Breast epithelium (tissue), 4 donors: Measurements from ENCODE around the gene MPHOSPH9. TPM values are rescaled to one million over a fixed set of nuclear protein-coding genes. Genes with fewer than 3 reads are reported as not detected.
A peak's percentile ranks its signal among the peaks of the same experiment; 100 is the strongest.

Experiments
- DNase-seq, 2 donors: peaks; one replicate each; pipeline ENCODE4 v3.0.0-alpha.2; 2019; ENCODE audit warnings: low spot score in 2 of 2
- H3K27ac ChIP-seq, 2 donors: fragments of 200-600 bp; sonication (generic) in 1 of 2; one replicate each; pipeline ENCODE4 v1.5.1; 2016 to 2019; ENCODE audit warnings: mild to moderate bottlenecking in 1 of 2
- H3K27me3 ChIP-seq, 2 donors: fragments of 200-600 bp; sonication (generic) in 1 of 2; one replicate each; pipeline versions ENCODE4 v1.5.1 to v1.6.0; 2017 to 2019; ENCODE audit warnings: control low read depth in 1 of 2, mild to moderate bottlenecking in 1 of 2
- H3K36me3 ChIP-seq: fragments of 200-600 bp; one replicate; pipeline ENCODE4 v1.5.1; 2019
- H3K4me1 ChIP-seq, 2 donors: fragments of 200-600 bp; sonication (generic); one replicate each; pipeline ENCODE4 v1.5.1; 2016 to 2019; ENCODE audit warnings: control low read depth in 1 of 2
- H3K4me3 ChIP-seq, 3 donors: fragments of 200-600 bp; sonication (generic); 1 replicate in 2 of 3; 2 replicates in 1 of 3; pipeline ENCODE4 v1.5.1; 2016 to 2019; ENCODE audit warnings: mild to moderate bottlenecking in 3 of 3, moderate library complexity in 2 of 3
- H3K9me3 ChIP-seq, 2 donors: fragments of 200-600 bp; sonication (generic) in 1 of 2; one replicate each; pipeline ENCODE4 v1.5.1; 2016 to 2019; ENCODE audit warnings: control low read depth in 1 of 2
- POLR2A ChIP-seq: fragments of 450-650 bp; IDR thresholded peaks from one replicate; pipeline ENCODE4 v1.6.1; 2016; ENCODE audit warnings: antibody characterized with exemption, mild to moderate bottlenecking, moderate library complexity
- POLR2AphosphoS5 ChIP-seq, 3 donors: sonication (generic); formaldehyde crosslinking; IDR thresholded peaks; one replicate each; pipeline ENCODE4 v1.6.1; 2017; ENCODE audit warnings: antibody characterized with exemption in 3 of 3
- intact Hi-C: fragments of 100-400 bp; cut with DNase I; formaldehyde crosslinking; loops from one replicate; pipeline ENCODE4 v1.15.1; 2023; ENCODE audit warnings: low total_unique reads
- total RNA-seq, 3 donors: library from RNA; depleted of rRNA; stranded (reverse); fragments of >200 nt; gene quantifications; one replicate each; pipeline ENCODE4 v1.1.0, GENCODE V29; 2016
- TF ChIP-seq, protein P1 (sequence below), 3 donors: fragments of 450-650 bp; IDR thresholded peaks; one replicate each; pipeline ENCODE4 v1.5.1; 2016 to 2017; ENCODE audit warnings: antibody characterized with exemption in 3 of 3, mild to moderate bottlenecking in 3 of 3, moderate library complexity in 3 of 3

Gene MPHOSPH9
- total RNA-seq, 3 donors from 2014 or later, result 19.0 to 28.6 (median 21.7) TPM

DNA sequence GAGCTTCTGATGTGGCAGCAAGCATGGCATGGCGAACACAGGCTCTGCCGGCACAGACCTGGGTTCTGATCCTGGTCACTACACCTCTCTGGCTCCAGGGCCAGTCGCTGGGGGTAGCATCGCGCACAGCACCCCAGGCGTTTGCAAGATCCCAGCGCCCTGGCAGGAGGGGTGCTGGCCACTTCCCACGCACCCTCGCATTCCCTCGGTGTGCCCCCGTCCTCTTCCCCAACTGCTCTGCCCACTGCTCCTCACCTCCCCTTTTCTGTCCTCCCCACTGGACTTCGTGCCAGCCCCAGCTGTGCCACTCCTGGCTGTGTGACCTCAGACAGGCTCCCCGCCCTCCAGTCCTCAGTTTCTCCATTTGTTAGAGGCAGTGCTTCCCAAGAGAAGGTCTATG, 35.9 kb upstream of the MPHOSPH9 start:
- Histone ChIP-seq H3K36me3 (no peaks in the 10 kb centered on the region), H3K4me1 (peaks cover 5 to 8% of the 10 kb centered on the region in 2 donors), H3K4me3 (peak overlapping the region in 2 of 3 donors; percentile 75 to 82), H3K9me3 (no peaks in the 10 kb centered on the region), H3K27ac (peak overlapping the region; percentile 87 to 96), H3K27me3 (no peaks in the 10 kb centered on the region)
- TF ChIP-seq POLR2A (no peak), POLR2AphosphoS5 (IDR thresholded peaks at IDR 0.05) (no peak)
- TF ChIP-seq, protein P1, sequence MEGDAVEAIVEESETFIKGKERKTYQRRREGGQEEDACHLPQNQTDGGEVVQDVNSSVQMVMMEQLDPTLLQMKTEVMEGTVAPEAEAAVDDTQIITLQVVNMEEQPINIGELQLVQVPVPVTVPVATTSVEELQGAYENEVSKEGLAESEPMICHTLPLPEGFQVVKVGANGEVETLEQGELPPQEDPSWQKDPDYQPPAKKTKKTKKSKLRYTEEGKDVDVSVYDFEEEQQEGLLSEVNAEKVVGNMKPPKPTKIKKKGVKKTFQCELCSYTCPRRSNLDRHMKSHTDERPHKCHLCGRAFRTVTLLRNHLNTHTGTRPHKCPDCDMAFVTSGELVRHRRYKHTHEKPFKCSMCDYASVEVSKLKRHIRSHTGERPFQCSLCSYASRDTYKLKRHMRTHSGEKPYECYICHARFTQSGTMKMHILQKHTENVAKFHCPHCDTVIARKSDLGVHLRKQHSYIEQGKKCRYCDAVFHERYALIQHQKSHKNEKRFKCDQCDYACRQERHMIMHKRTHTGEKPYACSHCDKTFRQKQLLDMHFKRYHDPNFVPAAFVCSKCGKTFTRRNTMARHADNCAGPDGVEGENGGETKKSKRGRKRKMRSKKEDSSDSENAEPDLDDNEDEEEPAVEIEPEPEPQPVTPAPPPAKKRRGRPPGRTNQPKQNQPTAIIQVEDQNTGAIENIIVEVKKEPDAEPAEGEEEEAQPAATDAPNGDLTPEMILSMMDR (IDR thresholded peaks at IDR 0.05), result no peak
- intact Hi-C loops, result no loop called here
- no peak for DNase-seq

DNA sequence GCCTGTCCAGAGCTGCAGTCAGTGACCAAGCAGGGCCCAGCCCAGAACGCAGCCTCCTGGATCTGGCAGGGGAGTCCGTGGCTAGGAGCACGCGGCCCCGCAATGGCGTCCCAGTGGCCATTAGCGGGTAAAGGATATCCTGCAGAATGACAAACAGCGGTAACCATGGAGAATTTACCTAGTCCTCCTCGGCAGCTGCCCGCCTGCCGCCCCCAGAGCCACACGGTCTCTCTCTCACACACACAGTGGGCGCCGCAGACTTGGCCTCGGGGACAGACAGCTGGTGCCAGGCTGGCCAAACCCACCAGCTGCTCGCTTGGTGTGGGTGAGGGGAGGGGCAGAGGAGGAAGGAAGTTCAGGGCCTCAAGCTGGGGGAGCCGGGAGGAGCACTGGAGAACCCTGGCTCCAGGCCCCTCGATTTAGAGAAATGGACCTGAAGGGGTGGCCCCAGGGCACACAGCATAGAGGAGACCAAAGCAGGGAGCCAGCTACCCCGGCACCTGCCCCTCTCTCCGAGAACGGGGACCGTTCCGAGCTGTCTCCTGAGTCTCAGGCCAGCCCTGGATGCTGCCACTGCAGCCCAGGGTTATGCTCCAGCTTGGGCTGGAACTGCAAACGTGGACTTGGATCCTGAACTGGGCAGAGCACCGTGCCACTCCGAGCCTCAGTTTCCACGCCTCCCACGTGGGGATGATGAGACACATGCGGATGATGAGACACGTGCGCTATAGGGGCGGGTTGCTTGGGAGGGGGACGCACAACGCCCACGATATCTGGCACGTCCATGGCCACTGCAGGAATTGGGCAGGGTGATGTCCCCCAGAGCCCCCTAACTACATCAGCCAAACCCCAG, 35.3 kb upstream of the MPHOSPH9 start:
- DNase-seq, result no peak
- H3K4me3 ChIP-seq, result peak overlapping the region in 2 of 3 donors; percentile 75 to 82
- no peaks in the 10 kb centered on the region for H3K36me3 ChIP-seq
- intact Hi-C loops, result no loop called here
- no peaks in the 10 kb centered on the region for H3K9me3 ChIP-seq
- H3K27me3 ChIP-seq, result no peaks in the 10 kb centered on the region
- H3K4me1 ChIP-seq, result peaks cover 5 to 8% of the 10 kb centered on the region in 2 donors
- H3K27ac ChIP-seq, result peak overlapping the region; percentile 87 to 96
- TF ChIP-seq POLR2AphosphoS5 (IDR thresholded peaks at IDR 0.05) (no peak), POLR2A (no peak)
- TF ChIP-seq, protein P1 (IDR thresholded peaks at IDR 0.05), result no peak

DNA sequence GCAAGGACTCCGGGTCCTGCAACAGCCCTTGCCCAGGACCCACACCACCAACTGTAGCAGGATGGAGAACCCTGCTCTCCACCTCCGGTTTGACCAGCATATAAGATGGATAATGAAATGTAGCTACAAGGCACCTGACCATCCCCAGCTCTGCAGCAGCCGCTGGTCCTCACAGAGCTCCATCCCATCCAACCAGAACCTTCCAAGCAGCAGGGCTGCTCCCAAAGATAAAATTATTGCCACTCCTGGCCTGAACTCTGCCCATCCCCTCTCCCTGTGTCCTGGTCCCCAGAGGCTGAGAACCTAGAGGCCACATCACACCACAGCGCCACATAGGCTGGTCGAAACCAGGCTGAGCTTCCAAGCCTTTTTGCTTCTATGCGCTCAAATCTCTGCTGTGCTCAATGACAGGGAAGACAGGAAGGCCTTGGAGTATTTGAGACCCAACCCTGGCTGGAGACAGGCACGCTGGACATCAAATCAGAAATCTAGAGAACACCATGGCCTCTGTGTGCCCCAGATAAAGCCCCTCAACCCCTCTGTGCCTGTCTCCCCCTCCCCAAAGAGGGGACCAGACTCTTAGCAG, 34.5 kb upstream of the MPHOSPH9 start:
- Histone ChIP-seq H3K27me3 (no peaks in the 10 kb centered on the region), H3K4me1 (peaks cover 5 to 8% of the 10 kb centered on the region in 2 donors), H3K9me3 (no peaks in the 10 kb centered on the region), H3K4me3 (peak overlapping the region in 1 of 3 donors; percentile 82), H3K36me3 (no peaks in the 10 kb centered on the region), H3K27ac (peak overlapping the region; percentile 87 to 96)
- DNase-seq, result no peak
- TF ChIP-seq POLR2AphosphoS5 (IDR thresholded peaks at IDR 0.05) (no peak), POLR2A (no peak)
- TF ChIP-seq, protein P1 (IDR thresholded peaks at IDR 0.05), result no peak
- intact Hi-C loops, result no loop called here

GRCh38 chr12:123266679-123267277, 33.8 kb upstream of the MPHOSPH9 start:
- intact Hi-C loops, result no loop called here
- Histone ChIP-seq H3K27me3 (no peaks in the 10 kb centered on the region), H3K4me3 (no peak overlapping the region), H3K9me3 (no peaks in the 10 kb centered on the region), H3K36me3 (no peaks in the 10 kb centered on the region), H3K27ac (peak overlapping the region; percentile 69 to 87), H3K4me1 (peaks cover 5 to 8% of the 10 kb centered on the region in 2 donors)
- TF ChIP-seq, protein P1 (IDR thresholded peaks at IDR 0.05), result no peak
- no peak for TF ChIP-seq POLR2A
- TF ChIP-seq POLR2AphosphoS5 (IDR thresholded peaks at IDR 0.05), result no peak
- no peak for DNase-seq
